Right atrium auricular region (tissue), 2 donors: Measurements from ENCODE around the gene SDHAF2. TPM values are rescaled to one million over a fixed set of nuclear protein-coding genes. Genes with fewer than 3 reads are reported as not detected.
A peak's percentile ranks its signal among the peaks of the same experiment; 100 is the strongest.
"Not testable (repeated sequence)": the region's sequence is repeated elsewhere in the genome, so short reads cannot be mapped to it uniquely, and the experiment has no call there.

ENCODE experiments used
- DNase-seq: peaks from one replicate; pipeline ENCODE4 v3.0.0-alpha.2; 2019; ENCODE audit warnings: low spot score
- H3K27ac ChIP-seq, 2 donors: fragments of 200-600 bp; sonication (generic); 1 replicate in 1 of 2; 2 replicates in 1 of 2; pipeline ENCODE4 v1.5.1; 2016 to 2019
- H3K27me3 ChIP-seq, 2 donors: fragments of 200-600 bp; sonication (generic); one replicate each; pipeline versions ENCODE4 v1.5.1 to v1.6.0; 2017 to 2019
- H3K36me3 ChIP-seq: fragments of 200-600 bp; sonication (generic); one replicate; pipeline ENCODE4 v1.5.1; 2016
- H3K4me1 ChIP-seq, 2 donors: fragments of 200-600 bp; sonication (generic); one replicate each; pipeline versions ENCODE4 v1.5.1 to v1.6.0; 2017 to 2019
- H3K4me3 ChIP-seq, 2 donors: fragments of 200-600 bp; sonication (generic); 1 replicate in 1 of 2; 2 replicates in 1 of 2; pipeline ENCODE4 v1.5.1; 2017 to 2019; ENCODE audit warnings: mild to moderate bottlenecking in 1 of 2, moderate library complexity in 1 of 2
- H3K9me3 ChIP-seq, 2 donors: fragments of 200-600 bp; sonication (generic); one replicate each; pipeline ENCODE4 v1.5.1; 2019
- CTCF ChIP-seq, 2 donors: fragments of 200-600 bp; sonication (generic); IDR thresholded peaks; one replicate each; pipeline ENCODE4 v1.5.1; 2019; ENCODE audit warnings: antibody characterized with exemption in 2 of 2
- total RNA-seq, 2 donors: library from RNA; depleted of rRNA; stranded (reverse); fragments of >200 nt; gene quantifications; one replicate each; pipeline ENCODE4 v1.1.0, GENCODE V29; 2016

The SDHAF2 gene
- total RNA-seq, 2 donors from 2014 or later = 44.1 to 50.7 TPM

- H3K27me3 ChIP-seq = no peaks in the 10 kb centered on the region
- H3K27ac ChIP-seq = peak overlapping the region in 1 of 2 donors; percentile 28
- TF ChIP-seq CTCF (IDR thresholded peaks at IDR 0.05) = no peak
- H3K36me3 ChIP-seq = peaks cover 91% of the 10 kb centered on the region
- peaks cover 0 to 17% of the 10 kb centered on the region in 2 donors for H3K4me1 ChIP-seq
- no peak overlapping the region for H3K4me3 ChIP-seq
- no peaks in the 10 kb centered on the region for H3K9me3 ChIP-seq
- DNase-seq = no peak
These were observed 13.0 kb upstream of the SDHAF2 start for GRCh38 chr11:61416941-61417340.

DNA sequence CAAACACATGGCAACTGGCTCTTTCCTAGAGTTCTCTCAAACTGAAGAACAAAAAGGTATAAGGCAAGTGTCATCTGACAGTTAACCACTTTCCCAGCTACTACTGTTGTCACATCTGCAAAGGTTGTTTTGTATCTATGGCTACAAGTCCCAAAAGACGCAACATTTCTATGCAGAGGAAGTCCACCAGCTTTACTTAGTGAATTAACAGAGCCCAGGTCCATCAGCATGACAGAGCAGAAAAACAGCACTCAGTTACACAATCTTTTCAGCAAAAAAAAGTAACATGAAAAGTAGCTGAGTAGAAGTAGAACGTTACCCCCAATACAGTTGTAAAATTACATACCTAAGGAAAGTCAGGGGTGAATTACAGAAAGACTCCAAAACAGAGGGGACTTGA lies 12.3 kb upstream of the SDHAF2 start:
- H3K9me3 ChIP-seq = no peaks in the 10 kb centered on the region
- DNase-seq = no peak
- no peaks in the 10 kb centered on the region for H3K27me3 ChIP-seq
- peak overlapping the region in 1 of 2 donors; percentile 12 for H3K27ac ChIP-seq
- no peak for TF ChIP-seq CTCF (IDR thresholded peaks at IDR 0.05)
- peaks cover 0 to 17% of the 10 kb centered on the region in 2 donors for H3K4me1 ChIP-seq
- H3K4me3 ChIP-seq = no peak overlapping the region
- H3K36me3 ChIP-seq = peaks cover 84% of the 10 kb centered on the region

GRCh38 chr11:61418136-61418535 lies 11.8 kb upstream of the SDHAF2 start:
- no peak overlapping the region for H3K4me3 ChIP-seq
- DNase-seq = no peak
- H3K36me3 ChIP-seq = peaks cover 80% of the 10 kb centered on the region
- H3K4me1 ChIP-seq = peaks cover 0 to 17% of the 10 kb centered on the region in 2 donors
- TF ChIP-seq CTCF (IDR thresholded peaks at IDR 0.05) = no peak
- no peaks in the 10 kb centered on the region for H3K27me3 ChIP-seq
- peak overlapping the region in 1 of 2 donors; percentile 12 for H3K27ac ChIP-seq
- H3K9me3 ChIP-seq = no peaks in the 10 kb centered on the region

DNA sequence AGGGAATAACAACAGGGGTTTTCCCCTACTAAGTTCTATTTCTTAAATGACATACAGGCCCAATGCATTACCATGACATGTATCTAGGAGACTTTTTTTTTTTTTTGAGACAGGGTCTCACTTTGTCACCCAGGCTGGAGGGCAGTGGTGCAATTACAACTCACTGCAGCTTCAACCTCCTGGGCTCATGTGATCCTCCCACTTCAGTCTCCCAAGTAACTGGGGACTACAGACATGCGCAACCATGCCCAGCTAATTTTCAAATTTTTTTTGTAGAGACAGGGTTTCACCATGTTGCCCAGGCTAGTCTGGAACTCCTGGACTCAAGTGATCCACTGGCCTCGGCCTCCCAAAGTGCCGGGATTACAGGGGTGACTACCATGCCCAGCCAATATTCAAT lies 7.7 kb upstream of the SDHAF2 start:
- Histone ChIP-seq H3K4me3 (no peak overlapping the region), H3K36me3 (peaks cover 81% of the 10 kb centered on the region), H3K4me1 (peaks cover 0 to 15% of the 10 kb centered on the region in 2 donors), H3K27ac (no peak overlapping the region), H3K9me3 (no peaks in the 10 kb centered on the region), H3K27me3 (no peaks in the 10 kb centered on the region)
- no peak for DNase-seq
- no peak for TF ChIP-seq CTCF (IDR thresholded peaks at IDR 0.05)

DNA sequence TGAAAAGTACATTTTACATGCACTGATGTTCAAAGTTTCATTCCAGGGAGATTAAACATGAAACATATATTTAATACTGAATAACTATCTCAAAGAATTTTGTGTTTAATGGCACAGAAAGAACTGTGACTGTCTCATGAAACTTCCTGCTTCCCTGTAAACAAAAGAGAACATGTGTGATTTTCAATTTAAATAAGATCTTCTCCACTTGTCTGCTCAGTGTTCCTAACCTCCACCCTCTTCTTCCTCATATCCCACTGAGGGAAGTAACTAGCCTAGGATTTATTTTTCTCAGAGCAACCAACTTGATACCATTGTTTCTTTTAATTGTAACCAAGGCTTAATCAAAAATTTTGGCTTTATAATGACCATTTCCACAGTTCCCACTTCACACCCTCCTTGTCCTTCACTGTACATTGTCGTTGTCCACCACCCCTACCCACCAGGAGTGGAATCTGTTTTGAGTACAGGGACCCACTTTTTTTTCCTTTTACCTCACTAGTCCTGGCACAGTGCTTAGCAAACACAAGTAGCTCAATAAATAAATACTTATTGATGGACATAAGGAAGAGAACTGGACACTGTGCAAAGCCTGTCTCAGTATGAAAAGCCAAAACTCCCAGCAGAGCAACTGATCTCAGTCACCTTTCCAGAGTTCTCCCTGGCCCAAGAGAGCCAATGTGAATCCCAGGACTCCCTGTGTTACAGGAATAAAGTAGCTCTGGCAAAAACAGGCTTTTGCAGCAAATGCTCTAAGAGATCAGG lies 4.4 kb upstream of the SDHAF2 start:
- Histone ChIP-seq H3K4me3 (no peak overlapping the region), H3K27ac (no peak overlapping the region), H3K27me3 (no peaks in the 10 kb centered on the region), H3K9me3 (no peaks in the 10 kb centered on the region), H3K4me1 (peaks cover 0 to 21% of the 10 kb centered on the region in 2 donors), H3K36me3 (peaks cover 65% of the 10 kb centered on the region)
- no peak for TF ChIP-seq CTCF (IDR thresholded peaks at IDR 0.05)
- no peak for DNase-seq

DNA sequence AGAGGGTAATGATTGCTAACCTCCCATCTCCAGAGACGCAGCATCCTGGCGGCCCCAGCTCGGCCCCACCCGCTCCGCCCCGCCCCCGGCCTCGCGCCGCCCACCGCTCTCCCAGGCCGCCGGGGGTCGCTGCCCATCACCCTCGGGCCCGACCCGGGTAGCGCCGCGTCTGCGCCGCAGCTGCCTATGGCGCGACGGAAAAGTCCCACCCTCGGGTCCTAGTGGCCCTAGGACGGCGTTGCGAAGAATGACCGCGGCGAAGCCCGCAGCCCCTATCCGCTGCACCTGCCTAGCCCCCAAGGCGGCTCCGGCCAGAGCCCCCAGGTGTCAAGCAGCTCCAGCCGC lies 606 bp upstream of the SDHAF2 start:
- TF ChIP-seq CTCF (IDR thresholded peaks at IDR 0.05) = peak; percentile 14 to 52
- H3K27me3 ChIP-seq = no peaks in the 10 kb centered on the region
- H3K4me3 ChIP-seq = peak overlapping the region; percentile 82 to 96
- H3K4me1 ChIP-seq = peaks cover 0 to 36% of the 10 kb centered on the region in 2 donors
- peaks cover 45% of the 10 kb centered on the region for H3K36me3 ChIP-seq
- peak overlapping the region; percentile 99 to 100 for H3K27ac ChIP-seq
- H3K9me3 ChIP-seq = no peaks in the 10 kb centered on the region
- no peak for DNase-seq

- not testable (repeated sequence) for H3K9me3 ChIP-seq, H3K27ac ChIP-seq, DNase-seq, H3K27me3 ChIP-seq
- Histone ChIP-seq H3K4me1 (peaks cover 0 to 40% of the 10 kb centered on the region in 2 donors), H3K4me3 (peak overlapping the region; percentile 82 to 96), H3K36me3 (peaks cover 30% of the 10 kb centered on the region)
These were observed 915 bp downstream of the SDHAF2 start for GRCh38 chr11:61430839-61431238.
